ENCODE results near the gene CTSA. TPM values are rescaled to one million over a fixed set of nuclear protein-coding genes. Genes with fewer than 3 reads are reported as not detected.

Gene CTSA
- total and polyA plus RNA-seq, 5 donors = 102 to 134 (median 114) TPM

DNA sequence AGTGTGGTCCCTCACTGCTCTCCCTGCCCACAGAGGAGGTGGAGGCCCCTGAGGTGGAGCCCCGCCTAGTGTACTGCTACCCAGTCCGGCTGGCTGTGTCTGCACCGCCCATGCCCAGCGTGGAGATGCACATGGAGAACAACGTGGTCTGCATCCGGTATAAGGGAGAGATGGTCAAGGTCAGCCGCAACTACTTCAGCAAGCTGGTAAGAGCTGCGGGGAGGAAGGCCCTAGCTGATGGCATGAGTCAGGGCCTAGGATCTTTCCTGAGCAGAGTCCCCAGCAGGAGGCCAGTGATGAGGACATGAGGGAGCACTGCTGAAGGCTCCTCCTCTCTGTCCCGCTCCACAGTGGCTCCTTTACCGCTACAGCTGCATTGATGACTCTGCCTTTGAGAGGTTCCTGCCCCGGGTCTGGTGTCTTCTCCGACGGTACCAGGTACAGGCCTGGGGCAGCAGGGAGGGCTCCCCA, 54.6 kb downstream of the CTSA start:
- DNase-seq (no peak), ATAC-seq (no peak)
- Histone ChIP-seq H3K27ac (ENCODE audit: low read length) (no peak overlapping the region), H3K27me3 (ENCODE audit: control insufficient read depth, insufficient read depth) (no peaks in the 10 kb centered on the region), H3K9me3 (ENCODE audit: control insufficient read depth, low read length) (no peaks in the 10 kb centered on the region), H3K4me3 (ENCODE audit: low read length) (no peak overlapping the region), H3K4me1 (ENCODE audit: control insufficient read depth, insufficient read depth, low read length) (no peaks in the 10 kb centered on the region)
- intact Hi-C loops (cut with DNase I) = no loop called here
- 84% methylated on average over 13 of the region's 13 CpGs for WGBS

DNA sequence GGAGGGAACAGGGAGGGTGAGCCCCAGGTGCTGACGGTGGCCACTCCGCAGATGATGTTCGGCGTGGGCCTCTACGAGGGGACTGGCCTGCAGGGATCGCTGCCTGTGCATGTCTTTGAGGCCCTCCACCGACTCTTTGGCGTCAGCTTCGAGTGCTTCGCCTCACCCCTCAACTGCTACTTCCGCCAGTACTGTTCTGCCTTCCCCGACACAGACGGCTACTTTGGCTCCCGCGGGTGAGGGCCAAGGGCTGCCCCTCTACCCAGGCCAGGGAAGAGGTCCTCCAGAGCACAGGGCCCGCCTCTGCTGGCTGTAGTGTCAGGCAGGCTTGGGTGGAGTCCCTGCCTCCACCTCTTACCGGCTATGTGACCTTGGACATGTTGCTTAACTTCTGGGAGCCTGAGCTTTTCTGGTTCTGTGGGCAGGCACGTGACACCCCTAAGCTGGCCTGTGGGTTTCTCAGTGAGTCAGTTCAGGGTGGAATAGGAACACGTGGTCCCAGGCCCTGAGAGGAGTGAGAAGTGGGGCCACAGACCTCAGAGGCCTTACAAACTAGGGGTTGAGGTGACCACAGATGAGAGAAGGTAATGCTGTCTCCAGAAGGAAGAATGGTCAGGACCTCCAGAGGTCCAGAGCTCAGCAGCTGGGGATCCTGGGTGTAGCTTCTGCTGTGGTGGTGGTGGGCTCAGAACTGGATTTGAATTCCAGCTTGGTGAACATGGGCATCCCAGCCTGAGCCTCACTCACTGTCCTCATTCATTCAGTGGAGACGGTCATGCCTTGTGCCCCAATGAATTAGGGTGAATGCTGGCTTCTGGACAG, 55.2 kb downstream of the CTSA start:
- Histone ChIP-seq H3K4me3 (ENCODE audit: low read length) (no peak overlapping the region), H3K4me1 (ENCODE audit: control insufficient read depth, insufficient read depth, low read length) (no peaks in the 10 kb centered on the region), H3K27me3 (ENCODE audit: control insufficient read depth, insufficient read depth) (no peaks in the 10 kb centered on the region), H3K27ac (ENCODE audit: low read length) (no peak overlapping the region), H3K9me3 (ENCODE audit: control insufficient read depth, low read length) (no peaks in the 10 kb centered on the region)
- intact Hi-C loops (cut with DNase I) = no loop called here
- ATAC-seq (peak; percentile 40 to 43), DNase-seq (peak in 1 of 3 donors; percentile 62)
- WGBS = 82% methylated on average over 20 of the region's 20 CpGs

DNA sequence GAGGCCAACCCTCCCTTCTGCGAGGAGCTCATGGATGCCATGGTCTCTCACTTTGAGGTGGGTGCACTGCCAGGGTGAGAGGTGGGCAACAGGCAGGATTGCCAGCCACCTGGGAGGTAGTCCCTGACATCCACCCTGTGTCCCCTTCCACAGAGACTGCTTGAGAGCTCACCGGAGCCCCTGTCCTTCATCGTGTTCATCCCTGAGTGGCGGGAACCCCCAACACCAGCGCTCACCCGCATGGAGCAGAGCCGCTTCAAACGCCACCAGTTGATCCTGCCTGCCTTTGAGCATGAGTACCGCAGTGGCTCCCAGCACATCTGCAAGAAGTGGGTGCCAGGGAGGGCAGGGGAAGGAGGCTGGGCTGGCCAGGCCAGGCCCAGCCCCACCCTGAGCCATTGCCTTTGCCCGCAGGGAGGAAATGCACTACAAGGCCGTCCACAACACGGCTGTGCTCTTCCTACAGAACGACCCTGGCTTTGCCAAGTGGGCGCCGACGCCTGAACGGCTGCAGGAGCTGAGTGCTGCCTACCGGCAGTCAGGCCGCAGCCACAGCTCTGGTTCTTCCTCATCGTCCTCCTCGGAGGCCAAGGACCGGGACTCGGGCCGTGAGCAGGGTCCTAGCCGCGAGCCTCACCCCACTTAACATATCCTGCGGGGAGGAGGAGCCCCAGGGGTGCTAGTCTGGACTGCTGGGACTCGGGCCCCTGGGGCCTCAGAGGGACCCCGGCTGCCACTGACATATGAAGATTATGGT, 56.2 kb downstream of the CTSA start:
- DNase-seq (no peak), ATAC-seq (peak in 1 of 2 donors; percentile 2)
- H3K9me3 ChIP-seq (ENCODE audit: control insufficient read depth, low read length) = no peaks in the 10 kb centered on the region
- no peak overlapping the region for H3K27ac ChIP-seq (ENCODE audit: low read length)
- 78% methylated on average over 29 of the region's 29 CpGs for WGBS
- H3K4me1 ChIP-seq (ENCODE audit: control insufficient read depth, insufficient read depth, low read length) = no peaks in the 10 kb centered on the region
- H3K27me3 ChIP-seq (ENCODE audit: control insufficient read depth, insufficient read depth) = no peaks in the 10 kb centered on the region
- H3K4me3 ChIP-seq (ENCODE audit: low read length) = no peak overlapping the region
- intact Hi-C loops (cut with DNase I) = no loop called here

DNA sequence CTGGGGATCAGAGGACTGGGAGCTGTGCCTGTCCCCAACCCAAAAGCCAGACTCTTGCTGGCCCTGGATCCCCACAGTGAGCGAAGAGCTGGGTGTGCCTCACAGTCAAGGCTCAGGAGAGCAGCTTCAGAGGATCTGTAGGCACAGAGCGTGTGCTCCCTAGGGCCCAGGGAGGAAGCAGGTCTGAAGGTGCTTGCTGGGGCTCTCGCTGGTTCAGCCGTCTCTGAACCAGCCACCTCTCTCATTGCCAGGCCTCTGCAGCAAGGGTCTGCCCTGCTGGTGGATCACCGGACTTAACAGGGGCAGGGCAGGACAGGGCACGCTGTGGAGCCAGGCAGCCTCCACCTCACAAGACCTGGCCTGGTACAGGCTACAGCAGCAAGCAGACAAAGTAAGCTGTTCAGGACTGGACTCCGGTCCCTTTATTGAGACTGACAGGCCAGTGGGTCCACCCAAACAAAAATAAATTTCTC, 57.2 kb downstream of the CTSA start:
- peak in 1 of 3 donors; percentile 40 for DNase-seq

More for the DNA sequence above, 57.2 kb downstream of the CTSA start:
- Histone ChIP-seq H3K4me1 (ENCODE audit: control insufficient read depth, insufficient read depth, low read length) (no peaks in the 10 kb centered on the region), H3K4me3 (ENCODE audit: low read length) (no peak overlapping the region), H3K27me3 (ENCODE audit: control insufficient read depth, insufficient read depth) (no peaks in the 10 kb centered on the region), H3K27ac (ENCODE audit: low read length) (no peak overlapping the region), H3K9me3 (ENCODE audit: control insufficient read depth, low read length) (no peaks in the 10 kb centered on the region)
- intact Hi-C loops (cut with DNase I) = no loop called here
- WGBS = 81% methylated on average over 7 of the region's 7 CpGs
- no peak for ATAC-seq

Other genes with a start within 250 kb of the CTSA start
- not detected for gene WFDC11, start 221.1 kb upstream of the CTSA start, total RNA-seq
- gene WFDC11, start 221.1 kb upstream of the CTSA start, polyA plus RNA-seq = not detected
- not detected for gene WFDC13, start 189.3 kb upstream of the CTSA start, total RNA-seq
- gene WFDC13, start 189.3 kb upstream of the CTSA start, polyA plus RNA-seq = not detected
- not detected for gene WFDC10B, start 186.3 kb upstream of the CTSA start, total RNA-seq
- not detected for gene WFDC10B, start 186.3 kb upstream of the CTSA start, polyA plus RNA-seq
- not detected for gene SPINT4, start 169.0 kb upstream of the CTSA start, total RNA-seq
- not detected for gene SPINT4, start 169.0 kb upstream of the CTSA start, polyA plus RNA-seq
- gene WFDC3, start 99.5 kb upstream of the CTSA start, total RNA-seq = 1 to 10 TPM in 1 of 4 donors, under 1 TPM in 1, not detected in 2; 0.57 to 1.4 TPM
- gene WFDC3, start 99.5 kb upstream of the CTSA start, polyA plus RNA-seq = 1.2 TPM
- gene DNTTIP1, start 99.4 kb upstream of the CTSA start, total RNA-seq = 10 to 100 TPM; 15.3 to 20.4 (median 17.5) TPM
- gene DNTTIP1, start 99.4 kb upstream of the CTSA start, polyA plus RNA-seq = 23.6 TPM
- 1 to 10 TPM in 2 of 4 donors, under 1 TPM in 1, not detected in 1; 0.85 to 2.1 (median 1.7) TPM for gene UBE2C, start 78.7 kb upstream of the CTSA start, total RNA-seq
- gene UBE2C, start 78.7 kb upstream of the CTSA start, polyA plus RNA-seq = 0.25 TPM
- gene TNNC2, start 64.0 kb upstream of the CTSA start, total RNA-seq = under 1 TPM in 1 of 4 donors, not detected in 3; 0.46 TPM
- gene TNNC2, start 64.0 kb upstream of the CTSA start, polyA plus RNA-seq = 0.77 TPM
- 10 to 100 TPM; 25.8 to 30.7 (median 28.7) TPM for gene SNX21, start 57.5 kb upstream of the CTSA start, total RNA-seq
- 23.5 TPM for gene SNX21, start 57.5 kb upstream of the CTSA start, polyA plus RNA-seq
- gene ACOT8, start 33.9 kb upstream of the CTSA start, total RNA-seq = 10 to 100 TPM; 21.1 to 31.5 (median 30.2) TPM
- 47.9 TPM for gene ACOT8, start 33.9 kb upstream of the CTSA start, polyA plus RNA-seq
- gene ZSWIM3, start 33.7 kb upstream of the CTSA start, total RNA-seq = 1 to 10 TPM; 1.7 to 3.3 (median 2.4) TPM
- 2.1 TPM for gene ZSWIM3, start 33.7 kb upstream of the CTSA start, polyA plus RNA-seq
- 10 to 100 TPM; 10.5 to 13.5 (median 11.2) TPM for gene ZSWIM1, start 10.1 kb upstream of the CTSA start, total RNA-seq
- gene ZSWIM1, start 10.1 kb upstream of the CTSA start, polyA plus RNA-seq = 5.5 TPM
- gene SPATA25, start 3.7 kb upstream of the CTSA start, total RNA-seq = 1 to 10 TPM; 1.8 to 2.6 (median 2.2) TPM
- gene SPATA25, start 3.7 kb upstream of the CTSA start, polyA plus RNA-seq = 1.7 TPM
- 1 to 10 TPM; 7.5 to 9.8 (median 7.9) TPM for gene NEURL2, start 127 bp upstream of the CTSA start, total RNA-seq
- gene NEURL2, start 127 bp upstream of the CTSA start, polyA plus RNA-seq = 7.0 TPM
- gene PLTP, start 20.8 kb downstream of the CTSA start, total RNA-seq = 100 to 1,000 TPM in 2 of 4 donors, 10 to 100 TPM in 2; 63.7 to 117 (median 90.4) TPM
- 34.3 TPM for gene PLTP, start 20.8 kb downstream of the CTSA start, polyA plus RNA-seq
- 10 to 100 TPM; 28.0 to 31.8 (median 29.6) TPM for gene PCIF1, start 43.3 kb downstream of the CTSA start, total RNA-seq
- gene PCIF1, start 43.3 kb downstream of the CTSA start, polyA plus RNA-seq = 22.2 TPM
- gene ZNF335, start 80.9 kb downstream of the CTSA start, total RNA-seq = 10 to 100 TPM in 1 of 4 donors, 1 to 10 TPM in 3; 8.2 to 10.1 (median 8.6) TPM
- 6.4 TPM for gene ZNF335, start 80.9 kb downstream of the CTSA start, polyA plus RNA-seq
- gene MMP9, start 117.6 kb downstream of the CTSA start, total RNA-seq = under 1 TPM; 0.17 to 0.81 (median 0.27) TPM
- 0.16 TPM for gene MMP9, start 117.6 kb downstream of the CTSA start, polyA plus RNA-seq
- gene SLC12A5, start 137.9 kb downstream of the CTSA start, total RNA-seq = 1 to 10 TPM; 1.1 to 4.7 (median 2.6) TPM
- gene SLC12A5, start 137.9 kb downstream of the CTSA start, polyA plus RNA-seq = 6.6 TPM
- gene NCOA5, start 198.6 kb downstream of the CTSA start, total RNA-seq = 10 to 100 TPM; 16.1 to 26.1 (median 21.2) TPM
- gene NCOA5, start 198.6 kb downstream of the CTSA start, polyA plus RNA-seq = 9.5 TPM
- 10 to 100 TPM; 11.6 to 19.0 (median 12.0) TPM for gene CD40, start 227.0 kb downstream of the CTSA start, total RNA-seq
- gene CD40, start 227.0 kb downstream of the CTSA start, polyA plus RNA-seq = 9.7 TPM